RWPE2 (cell line): ENCODE results near the gene TOP3B.

ENCODE experiments used
- ATAC-seq: fragments of 200-7000 bp; cut with Tn5 transposase; 3 replicates; pipeline ENCODE4 v1.9.1; 2021; ENCODE audit warnings: low read depth
- DNase-seq: peaks from one replicate; pipeline ENCODE4 v3.0.0-alpha.2; 2020; ENCODE audit warnings: low spot score
- H3K27ac ChIP-seq: fragments of 450-650 bp; 2 replicates; pipeline ENCODE4 v1.5.1; 2017; ENCODE audit warnings: mild to moderate bottlenecking; ENCODE audit not compliant: poor library complexity, severe bottlenecking
- H3K27me3 ChIP-seq: fragments of 250-450 bp; sonication (Bioruptor Pico); 2 replicates; pipeline ENCODE4 v1.5.1; 2021; ENCODE audit warnings: mild to moderate bottlenecking, moderate library complexity; ENCODE audit not compliant: insufficient read depth, poor library complexity, severe bottlenecking
- H3K36me3 ChIP-seq: fragments of 250-450 bp; sonication (Bioruptor Pico); 2 replicates; pipeline ENCODE4 v1.5.1; 2020; ENCODE audit warnings: low read depth, mild to moderate bottlenecking, moderate library complexity
- H3K4me1 ChIP-seq: fragments of 250-450 bp; sonication (Bioruptor Pico); 2 replicates; pipeline ENCODE4 v1.5.1; 2021; ENCODE audit warnings: mild to moderate bottlenecking, moderate library complexity; ENCODE audit not compliant: insufficient read depth, poor library complexity, severe bottlenecking
- H3K4me3 ChIP-seq: fragments of 250-450 bp; sonication (Bioruptor Pico); 2 replicates; pipeline ENCODE4 v1.5.1; 2021; ENCODE audit warnings: mild to moderate bottlenecking, moderate library complexity; ENCODE audit not compliant: severe bottlenecking
- H3K9me3 ChIP-seq: fragments of 250-450 bp; sonication (Bioruptor Pico); 2 replicates; pipeline ENCODE4 v1.5.1; 2021; ENCODE audit warnings: mild to moderate bottlenecking, moderate library complexity; ENCODE audit not compliant: severe bottlenecking
- CTCF ChIP-seq: fragments of 450-650 bp; IDR thresholded peaks from one replicate; pipeline ENCODE4 v1.5.1; 2017; ENCODE audit warnings: mild to moderate bottlenecking, moderate library complexity; ENCODE audit not compliant: poor library complexity, severe bottlenecking

Gene TOP3B

DNA sequence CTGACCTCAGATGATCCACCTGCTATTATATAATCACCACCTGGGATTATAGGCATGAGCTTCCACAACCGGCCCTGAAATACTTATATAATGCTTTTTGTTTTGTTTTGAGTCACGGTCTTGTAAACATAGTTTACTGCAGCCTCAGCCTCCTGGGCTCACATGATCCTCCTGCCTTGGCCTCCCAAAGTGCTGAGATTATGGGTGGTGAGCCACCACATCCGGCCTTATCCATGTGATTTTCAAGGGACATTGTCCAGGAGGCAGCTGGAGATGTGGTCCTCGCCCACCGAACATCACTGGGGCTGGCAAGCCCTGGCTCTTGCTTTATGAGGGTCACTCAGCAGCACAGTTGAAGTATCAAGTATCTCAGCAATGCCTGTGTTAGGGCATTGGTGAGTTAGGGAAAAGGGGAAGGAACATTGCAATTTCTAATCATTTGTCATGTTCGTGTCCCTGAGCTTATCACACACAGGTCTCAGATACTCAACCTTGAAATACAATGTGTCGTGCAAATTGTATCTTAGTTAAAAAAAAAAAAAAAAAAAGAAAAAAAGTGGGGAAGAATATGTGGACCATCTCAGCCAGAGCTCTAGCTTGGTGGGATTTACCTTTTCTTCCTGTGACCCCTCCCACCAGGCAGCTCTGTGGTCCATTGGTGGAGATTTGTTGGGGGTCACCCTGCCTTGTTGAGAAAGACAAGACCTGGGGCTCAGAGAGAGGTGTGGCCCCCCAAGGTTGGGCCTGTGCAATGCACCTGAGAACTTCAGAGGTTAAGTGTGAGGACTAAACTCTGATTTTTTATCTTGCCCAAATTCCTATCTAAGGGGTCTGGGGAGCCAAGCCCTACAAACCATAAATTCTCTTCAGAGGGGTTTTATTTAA is 74.7 kb downstream of the TOP3B start:
- H3K4me3 ChIP-seq: no peak overlapping the region
- no peaks in the 10 kb centered on the region for H3K36me3 ChIP-seq
- H3K9me3 ChIP-seq: no peaks in the 10 kb centered on the region
- DNase-seq (no peak), ATAC-seq (no peak)
- H3K27ac ChIP-seq: no peak overlapping the region
- no peaks in the 10 kb centered on the region for H3K4me1 ChIP-seq
- no peak for TF ChIP-seq CTCF
- no peaks in the 10 kb centered on the region for H3K27me3 ChIP-seq
